HG03521 (cell line): ENCODE results near the gene TBC1D9.
A peak's percentile ranks its signal among the peaks of the same experiment; 100 is the strongest.

Experiments used
- ATAC-seq: cut with Tn5 transposase; IDR thresholded peaks from one replicate; pipeline ENCODE4 v1.9.1; 2021; ENCODE audit warnings: mild to moderate bottlenecking, moderate library complexity; ENCODE audit not compliant: unreplicated experiment

Gene TBC1D9

GRCh38 chr4:140726776-140727500 lies 29.2 kb downstream of the TBC1D9 start:
- ATAC-seq = no peak

- ATAC-seq = no peak
These were observed 30.6 kb downstream of the TBC1D9 start for GRCh38 chr4:140725556-140725955.

GRCh38 chr4:140724760-140725159 lies 31.4 kb downstream of the TBC1D9 start:
- ATAC-seq = no peak

- peak; percentile 57 for ATAC-seq
These were observed 35.5 kb downstream of the TBC1D9 start for GRCh38 chr4:140720387-140721304.

DNA sequence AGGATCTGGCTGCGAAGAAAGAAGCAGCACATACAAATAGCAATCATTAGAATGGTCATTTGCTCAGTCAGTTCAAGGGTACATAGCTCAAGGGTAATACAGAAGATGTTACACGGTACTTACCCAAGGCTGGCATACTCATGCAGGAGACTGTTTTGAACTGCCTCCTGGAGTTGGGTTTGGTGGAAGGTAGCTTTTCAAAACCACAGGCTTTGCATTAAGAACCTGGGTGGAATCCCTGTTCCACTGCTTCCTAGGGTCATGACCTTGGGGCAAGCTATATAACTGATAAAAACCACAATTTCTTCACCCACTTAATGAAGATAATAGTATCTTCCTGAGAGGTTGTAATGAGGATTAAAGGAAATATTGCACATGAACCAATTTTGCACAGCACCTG lies 36.5 kb downstream of the TBC1D9 start:
- ATAC-seq = no peak

- no peak for ATAC-seq
These were observed 37.2 kb downstream of the TBC1D9 start for GRCh38 chr4:140719022-140719421.

GRCh38 chr4:140718241-140718952 lies 37.8 kb downstream of the TBC1D9 start:
- no peak for ATAC-seq

DNA sequence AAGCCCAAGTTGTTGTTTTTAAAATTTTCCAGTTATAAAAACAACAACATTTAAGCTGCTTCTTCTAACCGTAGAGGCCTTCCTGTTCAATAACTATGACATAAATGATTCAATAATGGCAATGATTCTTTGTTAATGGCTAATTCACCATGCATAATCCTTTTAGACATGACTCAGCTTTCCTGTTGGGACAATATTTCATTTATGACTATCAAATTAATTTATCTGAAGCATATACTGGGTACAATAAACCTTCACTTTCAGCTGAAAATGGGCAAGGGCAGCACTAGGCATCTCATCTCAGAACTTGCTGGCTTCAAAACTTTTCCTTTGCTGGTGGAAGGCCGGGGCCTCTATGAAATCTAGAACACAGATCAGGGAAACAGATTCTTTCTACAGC lies 38.9 kb downstream of the TBC1D9 start:
- ATAC-seq = no peak

DNA sequence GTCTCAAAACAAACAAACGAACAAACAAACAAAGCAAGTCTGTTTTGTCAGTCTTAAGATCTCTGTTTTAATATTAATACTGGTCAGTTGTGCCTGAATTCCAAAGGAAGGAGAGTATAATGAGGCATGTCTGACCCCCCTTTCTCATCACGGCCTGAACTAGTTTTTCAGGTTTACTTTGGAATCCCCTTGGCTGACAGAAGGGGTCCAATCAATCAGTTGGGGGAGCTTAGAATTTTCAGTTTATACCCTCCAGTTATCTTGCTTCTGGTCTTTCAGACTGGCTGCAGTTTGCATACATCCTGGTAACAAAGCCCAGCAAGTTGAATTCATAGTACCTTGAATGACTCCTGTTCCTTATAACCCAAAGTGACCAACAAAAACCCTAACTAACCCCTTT lies 41.1 kb downstream of the TBC1D9 start:
- no peak for ATAC-seq

- ATAC-seq = no peak
These were observed 44.3 kb downstream of the TBC1D9 start for GRCh38 chr4:140711910-140712309.

- ATAC-seq = no peak
These were observed 45.1 kb downstream of the TBC1D9 start for GRCh38 chr4:140710908-140711622.

GRCh38 chr4:140707325-140707724 lies 48.9 kb downstream of the TBC1D9 start:
- ATAC-seq = no peak

GRCh38 chr4:140706665-140707064 lies 49.5 kb downstream of the TBC1D9 start:
- ATAC-seq = no peak

DNA sequence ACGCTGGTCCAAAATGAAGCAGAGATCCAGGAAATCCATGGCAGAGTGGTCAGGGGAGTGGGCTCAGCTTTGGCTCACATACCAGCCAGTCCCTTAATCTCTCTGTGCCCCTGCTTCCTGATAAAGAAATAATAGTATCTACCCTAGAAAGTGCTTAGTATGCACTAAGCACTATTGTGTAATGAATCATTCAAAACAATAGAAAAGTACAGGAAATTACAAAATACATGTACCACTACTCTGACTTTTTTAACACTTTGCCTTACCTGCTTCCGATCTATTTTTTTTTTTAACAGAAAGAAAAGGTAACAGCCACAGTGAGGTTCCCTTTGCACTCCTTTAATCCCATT lies 49.9 kb downstream of the TBC1D9 start:
- ATAC-seq = no peak

DNA sequence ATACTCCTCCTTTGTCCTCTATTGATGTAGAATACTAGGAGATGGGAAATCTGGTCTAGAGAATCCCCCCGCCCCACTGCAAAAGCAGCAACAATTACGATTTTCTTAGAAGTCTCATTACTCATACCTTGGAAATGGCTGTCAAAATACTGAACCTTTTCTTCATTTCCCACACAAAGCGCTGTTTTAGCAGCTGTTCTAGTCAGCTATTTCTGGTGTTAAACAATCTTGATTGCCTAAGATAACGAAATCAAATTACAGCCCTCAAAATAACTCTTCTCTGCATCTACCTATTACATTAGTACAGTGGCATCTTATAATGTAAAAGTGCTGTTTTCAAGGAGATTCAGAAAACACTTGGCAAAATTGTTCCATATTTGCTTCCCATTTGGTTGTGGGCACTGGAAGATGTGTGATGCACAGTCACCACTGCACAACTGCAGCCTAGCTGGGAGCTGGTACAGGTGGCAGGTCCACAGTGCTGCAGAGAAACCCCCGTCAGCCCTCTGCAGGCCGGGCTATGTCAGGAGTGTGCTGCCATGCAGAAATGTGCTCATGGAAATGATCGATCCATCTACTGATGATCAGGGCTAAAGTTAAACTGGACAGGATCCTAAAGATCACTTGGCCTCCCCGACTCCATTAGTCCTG lies 50.4 kb downstream of the TBC1D9 start:
- no peak for ATAC-seq

- no peak for ATAC-seq
These were observed 51.2 kb downstream of the TBC1D9 start for GRCh38 chr4:140704964-140705363.

DNA sequence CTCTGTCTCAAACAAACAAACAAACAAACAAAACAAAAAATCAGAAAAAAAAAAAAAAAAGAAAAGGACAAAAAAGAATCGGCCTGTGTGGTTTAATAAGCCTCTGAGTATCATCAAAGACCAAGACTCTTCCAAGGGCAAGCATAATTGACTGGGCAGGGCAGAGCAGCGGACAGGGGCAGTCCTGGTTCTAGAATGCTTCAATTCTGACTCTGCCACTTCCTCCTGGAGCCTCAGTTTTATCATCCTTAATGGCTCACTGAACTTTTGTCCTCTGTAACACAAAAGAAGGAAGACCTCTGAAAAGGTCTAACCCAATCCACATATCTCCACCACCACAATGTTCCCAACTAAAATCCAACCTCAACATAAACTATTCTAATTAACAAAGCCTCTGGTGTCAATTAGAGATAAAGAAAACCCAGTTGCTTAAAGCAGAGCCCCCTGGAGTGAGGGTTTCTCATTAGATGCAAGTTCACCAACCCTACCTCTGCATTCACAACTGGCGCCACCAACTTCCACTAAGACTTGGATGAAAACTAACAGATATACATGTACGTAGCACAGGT lies 51.7 kb downstream of the TBC1D9 start:
- no peak for ATAC-seq

DNA sequence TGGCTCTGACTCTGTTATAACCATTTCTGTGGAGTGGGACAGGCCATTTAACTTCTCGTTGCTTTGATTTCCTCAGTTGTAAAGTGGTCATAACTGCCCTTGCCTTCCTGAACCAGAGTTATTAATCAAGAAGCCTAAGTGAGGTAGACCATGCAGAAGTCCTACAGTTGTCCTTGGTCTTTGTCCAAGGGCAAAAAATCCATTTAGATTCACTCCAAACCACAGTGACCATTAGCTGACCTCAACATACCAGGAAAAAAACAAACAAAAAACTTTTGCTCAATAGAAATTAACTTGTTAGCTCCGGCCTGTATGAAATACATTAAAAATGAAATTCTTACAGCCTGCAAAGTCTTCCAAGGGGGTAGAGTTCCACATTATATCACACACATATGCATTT lies 52.7 kb downstream of the TBC1D9 start:
- ATAC-seq = no peak

DNA sequence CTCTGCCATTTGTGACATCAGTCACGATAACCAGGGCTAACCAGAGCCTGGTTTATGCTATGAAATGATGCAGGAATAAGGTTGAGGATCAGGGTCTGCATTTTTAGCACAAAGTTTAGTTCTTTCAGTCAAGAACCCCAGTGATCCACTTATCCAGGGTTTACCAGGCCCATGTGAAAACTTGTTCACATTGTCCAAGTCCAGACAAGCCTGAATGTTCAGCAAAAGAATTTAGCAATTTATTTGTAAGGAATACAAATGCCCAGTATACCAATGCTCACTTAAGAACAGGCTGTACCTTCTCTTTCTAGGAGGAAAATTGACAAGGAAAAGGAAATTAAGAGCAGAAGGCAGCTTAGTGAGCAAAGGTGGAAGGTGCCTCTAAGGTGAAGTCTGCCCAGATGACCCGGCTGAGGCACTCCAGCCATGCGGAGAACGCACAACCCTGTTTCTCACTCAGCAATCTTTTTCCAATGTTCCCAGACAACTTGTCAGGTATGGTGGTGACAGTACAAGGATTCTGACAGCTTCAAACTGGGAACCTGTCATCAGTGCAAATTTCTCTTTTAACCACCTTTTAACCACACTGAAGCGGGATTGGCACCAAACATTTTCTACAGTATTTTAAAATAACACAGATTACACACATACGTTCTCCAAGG lies 54.0 kb downstream of the TBC1D9 start:
- no peak for ATAC-seq

GRCh38 chr4:140701071-140701470 lies 55.1 kb downstream of the TBC1D9 start:
- no peak for ATAC-seq
